Measurements from ENCODE around the gene ATP2B2.

Gene ATP2B2

GRCh38 chr3:10381336-10381735 is 124.0 kb downstream of the ATP2B2 start:
- no peak for DNase-seq (ENCODE audit: low spot score)

DNA sequence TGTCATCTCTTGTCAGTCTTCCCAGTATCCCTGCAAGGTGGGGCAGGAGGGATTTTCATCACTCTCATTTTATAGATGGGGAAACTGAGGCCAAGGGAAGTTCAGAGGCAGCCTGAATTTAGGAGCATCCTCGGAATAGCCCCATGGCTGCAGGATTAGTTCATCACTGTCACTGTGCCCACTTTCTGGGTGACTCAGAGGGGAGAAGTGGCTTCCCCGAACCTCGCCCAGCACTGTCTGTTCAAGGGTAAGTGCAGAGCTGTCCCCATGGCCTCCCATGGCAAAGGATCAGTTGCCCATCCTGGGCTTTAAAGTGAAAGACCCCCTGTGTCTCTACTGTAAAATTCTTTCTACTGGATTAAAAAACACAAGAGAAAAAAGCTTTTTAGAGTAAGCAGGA is 124.5 kb downstream of the ATP2B2 start:
- no peak for DNase-seq (ENCODE audit: low spot score)

- DNase-seq (ENCODE audit: low spot score): no peak
Measured at GRCh38 chr3:10379961-10380360, 125.4 kb downstream of the ATP2B2 start.

DNA sequence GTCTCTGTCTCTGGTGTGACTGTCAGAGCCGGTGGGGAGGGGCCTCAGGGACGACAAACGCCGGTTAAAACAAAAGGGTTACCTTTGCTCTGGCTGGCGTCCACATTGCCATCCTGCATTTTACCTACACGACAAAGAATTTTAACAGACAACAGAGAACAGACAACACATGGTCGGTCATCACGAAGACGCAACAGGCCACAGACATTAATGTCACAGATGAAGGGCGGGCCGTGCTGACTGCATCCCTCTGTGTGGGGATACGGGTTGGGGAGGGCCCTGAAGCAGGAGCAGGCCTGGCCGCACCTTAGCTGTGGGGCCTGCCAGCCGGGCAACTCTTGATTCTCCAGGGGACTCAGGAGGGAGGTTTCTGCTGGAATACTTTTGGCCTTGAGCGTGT is 126.2 kb downstream of the ATP2B2 start:
- no peak for DNase-seq (ENCODE audit: low spot score)

DNA sequence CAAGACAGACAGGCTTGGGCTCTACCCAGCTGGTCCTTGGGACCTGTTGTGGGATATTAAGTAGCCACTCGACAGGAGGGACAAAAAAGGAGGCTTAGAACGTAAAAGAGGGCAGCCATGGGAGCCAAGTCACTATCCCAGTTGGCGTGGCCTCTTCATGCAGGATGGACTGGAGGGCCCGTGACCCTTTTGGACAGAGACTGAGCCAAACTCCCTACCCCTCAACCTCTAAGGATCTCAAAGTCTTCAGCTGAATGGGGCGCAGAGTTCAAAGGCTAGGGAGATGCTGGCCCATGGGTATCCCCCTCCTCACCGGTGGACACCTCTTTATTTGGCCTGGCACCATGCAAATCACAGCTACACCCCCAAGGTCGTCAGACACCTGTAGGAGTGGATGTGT is 126.6 kb downstream of the ATP2B2 start:
- DNase-seq (ENCODE audit: low spot score): no peak

GRCh38 chr3:10378246-10378645 is 127.1 kb downstream of the ATP2B2 start:
- DNase-seq (ENCODE audit: low spot score): no peak

DNA sequence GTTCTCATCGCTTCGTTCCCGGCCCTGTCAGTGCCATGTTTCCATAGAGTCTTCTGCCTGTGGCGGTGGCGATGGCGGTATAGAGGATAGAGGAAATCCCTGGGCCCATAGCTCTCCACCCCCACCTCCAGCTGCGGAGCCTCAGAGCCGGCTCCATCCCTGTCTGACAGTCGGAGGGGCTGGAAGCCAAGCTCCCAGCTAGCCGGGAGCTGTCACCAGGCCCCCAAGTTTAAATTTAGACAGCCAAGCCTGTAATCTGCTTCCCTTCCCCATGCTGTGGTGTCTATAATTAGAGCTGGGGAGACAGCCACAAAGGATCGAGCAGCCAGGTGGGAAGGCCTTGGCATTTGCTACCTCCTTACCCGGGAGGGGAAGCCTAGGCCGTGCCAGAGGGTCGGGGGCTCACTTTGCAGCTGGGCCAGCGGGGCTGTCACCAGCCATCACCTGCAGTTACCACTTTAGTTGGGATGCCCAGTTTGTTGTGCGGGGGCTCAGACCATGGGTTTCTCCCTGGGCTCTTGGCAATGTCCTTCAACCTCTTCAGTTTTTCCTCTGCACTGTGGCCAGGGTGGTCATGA is 128.1 kb downstream of the ATP2B2 start:
- DNase-seq (ENCODE audit: low spot score): no peak

DNA sequence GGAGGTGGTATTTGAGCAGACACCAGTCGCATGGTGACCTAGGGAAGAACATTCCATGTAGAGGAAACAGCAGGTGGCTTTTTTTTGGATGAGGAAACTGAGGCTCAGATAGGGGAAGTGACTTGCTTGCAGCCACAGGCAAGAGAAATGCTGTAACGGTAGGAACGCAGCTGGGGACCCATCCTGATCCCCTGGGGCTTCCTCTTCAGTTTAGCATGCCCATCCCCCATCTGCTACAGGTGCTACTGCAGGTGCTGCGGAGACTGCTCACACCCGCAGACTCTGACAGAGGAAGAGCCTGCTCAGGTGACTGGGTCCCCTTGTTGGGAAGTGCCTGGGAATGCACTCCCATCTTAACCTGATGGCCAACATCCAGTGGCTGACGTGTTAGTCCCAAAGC is 129.0 kb downstream of the ATP2B2 start:
- DNase-seq (ENCODE audit: low spot score): no peak

DNA sequence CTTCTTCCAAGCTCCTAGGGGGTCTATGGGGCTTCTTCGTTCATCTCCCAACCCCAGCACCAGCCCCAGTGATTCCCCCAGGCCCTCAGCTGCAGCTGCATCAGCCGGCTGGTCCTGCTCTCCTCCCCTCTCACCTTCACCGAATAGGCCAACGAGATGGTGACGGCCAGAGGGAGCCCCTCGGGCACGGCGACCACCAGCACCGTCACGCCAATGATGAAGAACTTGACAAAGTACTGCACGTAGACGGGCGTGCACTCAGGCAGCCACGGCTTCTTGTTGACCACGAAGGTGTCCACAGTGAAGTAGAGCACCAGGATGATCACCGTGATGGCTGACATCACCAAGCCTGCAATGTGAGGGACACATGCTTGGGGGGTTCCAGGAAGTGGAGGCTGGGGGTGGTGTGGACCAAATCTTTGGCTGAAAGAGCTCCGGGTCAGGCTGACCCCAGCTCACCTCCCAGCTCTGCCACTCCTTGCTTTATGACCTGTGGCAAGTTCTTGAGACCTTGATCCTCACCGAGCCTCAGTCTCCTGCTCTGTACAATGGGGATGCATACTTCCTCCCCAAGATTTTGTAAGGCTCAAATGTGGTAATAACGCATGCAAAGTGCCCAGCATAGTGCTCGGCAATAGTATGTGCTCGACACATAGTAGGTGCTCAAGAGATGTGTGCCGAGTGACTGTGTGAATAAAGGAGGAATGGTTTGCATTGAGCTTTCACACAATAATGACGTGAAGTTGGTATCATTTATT is 129.9 kb downstream of the ATP2B2 start:
- no peak for DNase-seq (ENCODE audit: low spot score)

DNA sequence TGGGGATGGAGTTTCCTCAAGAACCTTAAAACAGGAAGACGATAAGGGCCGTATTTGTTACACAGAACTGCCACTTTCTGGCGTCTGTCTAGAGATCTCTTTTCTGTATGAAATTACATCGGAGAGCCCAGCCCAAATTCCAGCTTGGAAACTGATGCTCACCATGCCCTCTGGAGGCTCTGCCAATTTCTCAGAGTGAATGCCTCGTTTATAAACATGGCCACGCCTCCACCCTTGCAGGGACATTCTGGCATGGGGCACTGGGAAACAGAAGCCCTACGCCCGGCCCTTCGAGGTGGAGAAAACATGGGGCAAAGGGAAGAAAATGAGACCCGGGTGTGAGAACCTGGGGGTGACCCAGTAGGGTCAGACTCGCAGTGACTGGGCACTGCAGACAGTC is 131.1 kb downstream of the ATP2B2 start:
- DNase-seq (ENCODE audit: low spot score): no peak

DNA sequence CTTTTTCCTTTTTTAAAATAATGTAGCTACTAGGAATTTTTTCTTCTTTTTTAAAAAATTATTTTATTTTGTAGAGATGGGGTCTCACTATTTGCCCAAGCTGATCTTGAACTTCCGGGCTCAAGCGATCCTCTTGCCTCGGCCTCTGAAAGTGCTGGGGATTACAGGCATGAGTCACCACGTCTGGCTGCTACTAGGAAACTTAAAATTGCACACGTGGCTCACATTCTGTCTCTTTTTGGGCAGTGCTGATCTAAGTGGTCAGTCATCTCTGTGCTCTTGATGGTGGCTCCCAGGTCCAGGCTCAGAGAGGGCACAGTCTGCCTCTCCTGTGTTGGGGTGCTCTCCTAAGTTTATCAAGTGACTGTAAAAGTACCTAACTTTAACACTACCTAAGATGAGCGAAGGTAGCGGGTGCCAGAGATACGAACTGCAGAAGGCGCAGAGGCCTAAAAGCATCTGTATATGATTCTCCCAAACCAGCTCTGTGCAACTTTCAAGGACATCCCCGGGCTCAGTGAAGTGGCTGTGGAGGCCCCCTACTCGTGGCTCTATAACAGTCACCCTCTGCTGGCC is 131.6 kb downstream of the ATP2B2 start:
- no peak for DNase-seq (ENCODE audit: low spot score)

- DNase-seq (ENCODE audit: low spot score): no peak
Measured at GRCh38 chr3:10371789-10372188, 133.6 kb downstream of the ATP2B2 start.

DNA sequence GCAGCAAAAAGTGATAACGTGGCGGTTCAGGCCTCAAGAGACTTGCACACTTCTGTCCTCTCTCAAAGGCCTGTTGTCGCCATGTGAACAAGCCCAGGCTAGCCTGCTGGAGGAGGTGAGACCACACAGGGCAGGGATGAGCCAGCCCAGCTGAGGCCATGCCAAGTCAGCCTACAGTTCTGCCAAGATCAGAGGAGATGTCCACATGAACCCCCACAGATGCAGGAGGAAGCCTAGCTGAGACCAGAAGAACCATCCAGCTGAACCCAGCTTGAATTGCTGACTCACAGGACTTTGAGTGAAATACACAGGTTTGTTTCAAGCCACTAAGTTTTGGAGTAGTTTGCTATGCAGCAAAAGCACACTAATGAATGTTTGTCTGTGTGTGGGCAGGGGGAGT is 134.2 kb downstream of the ATP2B2 start:
- DNase-seq (ENCODE audit: low spot score): no peak

GRCh38 chr3:10370429-10370828 is 135.0 kb downstream of the ATP2B2 start:
- DNase-seq (ENCODE audit: low spot score): no peak

DNA sequence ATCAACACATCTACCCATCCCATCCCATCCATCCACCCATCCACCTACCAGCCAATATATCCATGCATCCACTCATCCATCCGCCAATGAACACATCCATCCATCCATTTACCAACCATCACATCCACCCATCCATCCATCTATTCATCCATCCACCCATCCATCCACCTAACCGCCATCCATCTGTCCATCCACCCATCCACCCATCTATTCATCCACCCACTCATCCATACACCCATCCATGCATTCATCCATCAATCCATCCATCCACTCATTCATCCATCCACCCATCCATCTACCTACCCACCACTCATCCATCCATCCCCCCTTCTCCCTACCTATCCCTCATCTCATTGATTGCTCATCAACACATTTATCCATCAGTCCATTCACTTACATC is 136.9 kb downstream of the ATP2B2 start:
- DNase-seq (ENCODE audit: low spot score): no peak

- DNase-seq (ENCODE audit: low spot score): no peak
Measured at GRCh38 chr3:10367506-10367905, 137.9 kb downstream of the ATP2B2 start.

- DNase-seq (ENCODE audit: low spot score): no peak
Measured at GRCh38 chr3:10366651-10367101, 138.7 kb downstream of the ATP2B2 start.

DNA sequence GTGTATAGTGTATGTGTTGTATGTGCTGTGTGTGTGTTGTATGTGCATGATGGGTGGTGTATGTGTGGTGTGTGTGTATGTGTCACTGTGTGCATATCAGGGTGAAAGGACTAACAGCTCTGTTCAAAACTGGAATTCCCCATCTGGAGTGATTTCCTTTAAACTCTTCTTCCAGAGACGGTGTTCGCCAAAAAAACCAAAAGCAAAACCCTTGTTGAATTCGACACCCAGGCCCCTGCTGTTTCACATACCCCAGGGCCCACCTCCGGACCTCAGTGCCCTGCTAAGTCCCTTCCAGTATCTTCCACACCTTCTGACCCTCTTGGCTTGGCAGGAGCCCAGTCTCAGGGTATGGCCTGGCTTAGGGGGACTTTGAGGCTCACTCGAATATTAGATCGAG is 139.6 kb downstream of the ATP2B2 start:
- no peak for DNase-seq (ENCODE audit: low spot score)

- DNase-seq (ENCODE audit: low spot score): no peak
Measured at GRCh38 chr3:10365316-10365715, 140.1 kb downstream of the ATP2B2 start.

- no peak for DNase-seq (ENCODE audit: low spot score)
Measured at GRCh38 chr3:10364806-10365205, 140.6 kb downstream of the ATP2B2 start.

GRCh38 chr3:10363935-10364334 is 141.5 kb downstream of the ATP2B2 start:
- DNase-seq (ENCODE audit: low spot score): no peak

DNA sequence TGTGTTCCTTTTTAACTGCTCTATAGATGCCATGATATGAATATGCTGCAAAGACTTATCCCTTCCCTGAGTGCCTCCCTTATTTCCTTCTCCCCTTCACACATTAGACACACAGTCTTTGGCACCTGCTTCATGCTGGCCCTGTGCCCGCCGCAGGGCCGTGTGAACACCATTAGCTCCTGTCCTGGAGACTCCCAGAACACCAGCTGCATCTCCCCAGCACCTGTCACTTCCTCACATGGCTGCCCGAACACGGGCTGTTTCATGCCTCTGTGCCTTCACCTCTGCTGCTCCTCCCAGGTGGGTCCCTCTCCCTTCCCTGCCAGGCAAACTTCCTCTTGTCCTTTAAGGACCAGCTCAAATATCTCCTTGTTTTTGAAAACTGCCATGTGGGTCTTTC is 144.0 kb downstream of the ATP2B2 start:
- no peak for DNase-seq (ENCODE audit: low spot score)

DNA sequence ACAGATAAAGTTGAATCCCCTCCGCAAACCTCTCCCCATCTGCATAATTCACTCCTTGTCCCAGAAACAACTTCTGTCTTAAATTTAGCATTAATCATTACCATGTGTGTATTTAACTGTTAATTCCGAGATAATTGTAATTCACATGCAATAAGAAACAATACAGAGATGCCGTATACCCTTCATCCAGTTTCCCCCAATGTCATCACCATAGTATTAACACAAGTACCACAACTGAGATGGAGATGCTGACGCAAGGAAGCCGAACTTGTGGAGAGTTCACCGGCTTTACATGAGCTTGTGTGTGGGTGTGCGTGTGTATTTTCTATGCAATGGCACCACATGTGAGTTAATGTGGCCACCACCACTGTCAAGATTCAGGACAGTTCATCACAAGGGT is 144.9 kb downstream of the ATP2B2 start:
- no peak for DNase-seq (ENCODE audit: low spot score)

- no peak for DNase-seq (ENCODE audit: low spot score)
Measured at GRCh38 chr3:10359761-10360161, 145.6 kb downstream of the ATP2B2 start.

Data from HuH-7 (cell line).